GM12801 (cell line): ENCODE data around the gene NUBP1.

Experiments
- CTCF ChIP-seq: IDR thresholded peaks from one replicate; pipeline ENCODE4 v1.5.1; 2011; ENCODE audit warnings: control low read depth; ENCODE audit not compliant: insufficient read length; ENCODE audit errors: extremely low read depth

The NUBP1 gene

GRCh38 chr16:10743610-10744369 is at the start of gene NUBP1:
Gene NUBP1 (plus strand): TSS chr16:10743842. CDS start chr16:10743864, 22 bp downstream.
- TF ChIP-seq CTCF, result no peak

GRCh38 chr16:10693889-10694288 is 49.8 kb upstream of the NUBP1 start:
- no peak for TF ChIP-seq CTCF

- no peak for TF ChIP-seq CTCF
Measured at GRCh38 chr16:10694306-10694705, 49.3 kb upstream of the NUBP1 start.

GRCh38 chr16:10694830-10695229 is 48.8 kb upstream of the NUBP1 start, which contains the start of gene TEKT5:
Gene TEKT5 (minus strand): TSS chr16:10694930. CDS start chr16:10694873, 57 bp downstream.
- no peak for TF ChIP-seq CTCF

- TF ChIP-seq CTCF, result no peak
Measured at GRCh38 chr16:10699756-10700155, 43.9 kb upstream of the NUBP1 start.

GRCh38 chr16:10708969-10709368 is 34.7 kb upstream of the NUBP1 start:
- TF ChIP-seq CTCF, result no peak

- no peak for TF ChIP-seq CTCF
Measured at GRCh38 chr16:10728003-10728887, 15.4 kb upstream of the NUBP1 start.
